Transverse colon (tissue), 4 donors: ENCODE data around the gene MYH11. TPM values are rescaled to one million over a fixed set of nuclear protein-coding genes. Genes with fewer than 3 reads are reported as not detected.

Experiments
- DNase-seq: peaks from one replicate; pipeline ENCODE4 v3.0.0-alpha.2; 2019
- H3K27ac ChIP-seq, 4 donors: fragments of 200-600 bp; sonication (generic); 2 replicates each; pipeline ENCODE4 v1.5.1; 2016 to 2018; ENCODE audit warnings: inconsistent platforms in 4 of 4
- H3K27me3 ChIP-seq: fragments of 200-600 bp; sonication (generic); 2 replicates; pipeline ENCODE4 v1.5.1; 2017; ENCODE audit warnings: inconsistent platforms
- H3K36me3 ChIP-seq, 4 donors: fragments of 200-600 bp; sonication (generic); 2 replicates each; pipeline ENCODE4 v1.5.1; 2017 to 2019; ENCODE audit warnings: inconsistent platforms in 4 of 4
- H3K4me1 ChIP-seq, 4 donors: fragments of 200-600 bp; sonication (generic); 2 replicates each; pipeline ENCODE4 v1.5.1; 2017 to 2020; ENCODE audit warnings: inconsistent platforms in 4 of 4
- H3K4me3 ChIP-seq, 4 donors: fragments of 200-600 bp; sonication (generic); 1 replicate in 1 of 4; 2 replicates in 3 of 4; pipeline versions ENCODE4 v1.5.1 to v1.6.1; 2017 to 2019; ENCODE audit warnings: inconsistent platforms in 4 of 4
- H3K9me3 ChIP-seq, 2 donors: fragments of 200-600 bp; sonication (generic); 2 replicates each; pipeline ENCODE4 v1.5.1; 2017 to 2019; ENCODE audit warnings: inconsistent platforms in 2 of 2
- EP300 ChIP-seq: sonication (generic); formaldehyde crosslinking; IDR thresholded peaks from one replicate; pipeline ENCODE4 v1.6.1; 2017; ENCODE audit warnings: antibody characterized with exemption, low read depth
- POLR2A ChIP-seq: fragments of 450-650 bp; IDR thresholded peaks from one replicate; pipeline ENCODE4 v1.6.1; 2016; ENCODE audit warnings: antibody characterized with exemption, mild to moderate bottlenecking, moderate library complexity
- POLR2AphosphoS5 ChIP-seq, 3 donors: sonication (generic); formaldehyde crosslinking; IDR thresholded peaks; one replicate each; pipeline ENCODE4 v1.6.1; 2016; ENCODE audit warnings: antibody characterized with exemption in 3 of 3
- WGBS, 2 donors: methylation state at CpG; one replicate each; pipeline ENCODE4 v1.1.5; 2018; ENCODE audit warnings: low coverage in 1 of 2; 5-methylcytosine and 5-hydroxymethylcytosine counted together
- in situ Hi-C, 4 donors: fragments of 200-750 bp; cut with MboI; loops; one replicate each; pipeline versions ENCODE4 v1.15.0 to v1.15.1; 2017; ENCODE audit warnings: low sequenced_read_pairs in 3 of 4, low pct_ligation_motif_present in 1 of 4, low pct_unique_long_range_greater_than_20kb in 1 of 4
- intact Hi-C: fragments of 100-400 bp; cut with DNase I; formaldehyde crosslinking; loops from one replicate; pipeline ENCODE4 v1.15.1; 2023; ENCODE audit warnings: low total_unique reads
- total RNA-seq, 4 donors: library from RNA; depleted of rRNA; stranded (reverse); fragments of >200 nt; gene quantifications; one replicate each; pipeline ENCODE4 v1.1.0, GENCODE V29; 2016
- TF ChIP-seq, protein P1 (sequence below), 5 experiments: fragments of 200-600 bp in 3 of 5; fragments of 450-650 bp in 2 of 5; sonication (generic) in 3 of 5; IDR thresholded peaks; 1 replicate in 2 of 5; 2 replicates in 3 of 5; pipeline ENCODE4 v1.5.1; 2016 to 2017; ENCODE audit warnings: antibody characterized with exemption in 5 of 5, inconsistent platforms in 3 of 5, mild to moderate bottlenecking in 2 of 5, moderate library complexity in 1 of 5

Gene MYH11
- total RNA-seq, 4 donors from 2014 or later: 619 to 1,914 (median 1,058) TPM

DNA sequence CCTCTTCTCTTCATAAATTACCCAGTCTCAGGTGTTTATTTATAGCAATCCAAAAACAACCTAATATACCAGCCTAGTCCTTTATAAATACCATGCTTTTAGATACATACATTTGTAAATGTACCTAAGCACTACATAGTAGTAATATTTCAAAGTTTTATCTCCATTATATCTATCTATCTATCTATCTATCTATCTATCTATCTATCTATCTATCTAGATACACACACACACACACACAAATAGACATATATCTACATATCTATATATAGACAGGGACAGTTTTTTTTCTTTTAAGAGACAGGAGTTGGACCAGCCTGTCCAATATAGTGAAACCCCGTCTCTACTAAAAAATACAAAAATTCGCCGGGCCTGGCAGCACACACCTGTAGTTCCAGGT lies 25.7 kb upstream of the MYH11 start:
- WGBS, 2 donors: 94% methylated on average over 3 of the region's 3 CpGs; no CpG with 5 or more reads in 1 of the 2 donors
- TF ChIP-seq EP300: no peak
- TF ChIP-seq, protein P1, sequence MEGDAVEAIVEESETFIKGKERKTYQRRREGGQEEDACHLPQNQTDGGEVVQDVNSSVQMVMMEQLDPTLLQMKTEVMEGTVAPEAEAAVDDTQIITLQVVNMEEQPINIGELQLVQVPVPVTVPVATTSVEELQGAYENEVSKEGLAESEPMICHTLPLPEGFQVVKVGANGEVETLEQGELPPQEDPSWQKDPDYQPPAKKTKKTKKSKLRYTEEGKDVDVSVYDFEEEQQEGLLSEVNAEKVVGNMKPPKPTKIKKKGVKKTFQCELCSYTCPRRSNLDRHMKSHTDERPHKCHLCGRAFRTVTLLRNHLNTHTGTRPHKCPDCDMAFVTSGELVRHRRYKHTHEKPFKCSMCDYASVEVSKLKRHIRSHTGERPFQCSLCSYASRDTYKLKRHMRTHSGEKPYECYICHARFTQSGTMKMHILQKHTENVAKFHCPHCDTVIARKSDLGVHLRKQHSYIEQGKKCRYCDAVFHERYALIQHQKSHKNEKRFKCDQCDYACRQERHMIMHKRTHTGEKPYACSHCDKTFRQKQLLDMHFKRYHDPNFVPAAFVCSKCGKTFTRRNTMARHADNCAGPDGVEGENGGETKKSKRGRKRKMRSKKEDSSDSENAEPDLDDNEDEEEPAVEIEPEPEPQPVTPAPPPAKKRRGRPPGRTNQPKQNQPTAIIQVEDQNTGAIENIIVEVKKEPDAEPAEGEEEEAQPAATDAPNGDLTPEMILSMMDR (IDR thresholded peaks at IDR 0.05): no peak
- no peak for TF ChIP-seq POLR2A
- no peak for TF ChIP-seq POLR2AphosphoS5 (IDR thresholded peaks at IDR 0.05)
- Histone ChIP-seq H3K4me3 (no peak overlapping the region), H3K27ac (no peak overlapping the region), H3K9me3 (no peaks in the 10 kb centered on the region), H3K27me3 (no peaks in the 10 kb centered on the region), H3K4me1 (peaks cover 6 to 20% (median 8%) of the 10 kb centered on the region in 4 donors), H3K36me3 (peaks cover 0 to 16% (median 2%) of the 10 kb centered on the region in 4 donors)
- intact Hi-C loops (no loop called here), in situ Hi-C loops (loop anchor here in 1 of 4 donors (10.0 kb wide), 1 partner anchor 142 kb away; no protein-coding TSS in a partner anchor)
- no peak for DNase-seq

DNA sequence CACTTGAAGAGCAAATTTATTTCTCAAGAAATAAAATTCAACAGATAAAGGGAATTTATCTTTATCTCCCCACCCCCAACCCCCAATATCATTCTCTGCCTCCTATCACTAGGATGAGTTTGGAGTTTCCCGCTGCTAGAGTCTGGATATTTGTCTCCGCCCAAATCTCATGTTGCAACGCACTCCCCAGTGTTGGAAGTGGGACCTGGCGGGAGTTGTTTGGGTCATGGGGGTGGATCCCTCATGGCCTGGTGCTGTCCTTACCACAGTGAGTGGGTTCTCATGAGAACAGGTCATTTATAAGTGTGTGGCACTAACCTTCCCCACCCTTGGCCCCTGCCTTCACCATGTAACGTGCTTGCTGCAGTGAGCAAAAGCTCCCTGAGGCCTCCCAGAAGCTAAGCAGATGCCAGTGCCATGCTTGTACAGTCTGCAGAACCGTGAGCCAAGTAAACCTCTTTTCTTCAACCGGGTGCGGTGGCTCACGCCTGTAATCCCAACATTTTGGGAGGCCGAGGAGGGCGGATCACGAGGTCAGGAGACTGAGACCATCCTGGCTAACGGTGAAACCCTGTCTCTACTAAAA lies 25.1 kb upstream of the MYH11 start:
- in situ Hi-C loops: loop anchor here in 1 of 4 donors (10.0 kb wide), 1 partner anchor 143 kb away; no protein-coding TSS in a partner anchor
- WGBS, 2 donors: 84 to 95% methylated on average over 6 to 13 of the region's 13 CpGs

DNA sequence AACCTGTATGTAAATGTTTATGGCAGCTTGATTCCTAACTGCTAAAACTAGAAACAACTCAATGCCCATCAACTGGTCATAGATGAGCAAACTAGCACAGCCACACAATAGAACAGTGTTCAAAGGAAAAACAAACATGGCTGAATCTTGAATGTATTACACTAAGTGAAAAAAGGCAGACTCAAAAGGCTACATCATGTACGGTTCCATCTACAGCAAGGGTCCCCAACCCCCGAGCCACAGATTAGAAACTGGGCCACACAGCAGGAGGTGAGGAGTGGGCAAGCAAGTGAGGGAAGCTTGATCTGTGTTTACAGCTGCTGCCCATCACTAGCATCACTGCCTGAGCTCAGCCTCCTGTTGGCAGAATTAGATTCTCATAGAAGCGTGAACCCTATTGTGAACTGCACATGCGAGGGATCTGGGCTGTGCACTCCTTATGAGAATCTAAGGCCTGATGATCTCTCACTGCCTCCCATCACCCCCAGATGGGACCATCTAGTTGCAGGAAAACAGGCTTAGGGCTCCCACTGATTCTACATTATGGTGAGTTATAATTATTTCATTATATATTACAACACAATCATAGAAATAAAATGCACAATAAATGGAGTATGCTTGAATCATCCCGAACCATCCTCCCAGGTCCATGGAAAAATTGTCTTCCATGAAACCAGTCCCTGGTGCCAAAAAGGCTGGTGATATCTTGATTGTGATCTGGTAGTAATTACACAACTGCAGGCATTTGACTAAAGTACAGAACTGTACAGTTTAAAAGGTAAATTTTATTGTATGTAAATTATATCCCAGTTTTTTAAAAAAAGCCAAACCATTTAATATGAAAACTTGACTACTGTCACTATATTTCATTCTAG lies 23.8 kb upstream of the MYH11 start:
- in situ Hi-C loops: loop anchor here in 1 of 4 donors (10.0 kb wide), 1 partner anchor 144 kb away; no protein-coding TSS in a partner anchor
- Histone ChIP-seq H3K36me3 (peaks cover 0 to 16% (median 2%) of the 10 kb centered on the region in 4 donors), H3K27me3 (no peaks in the 10 kb centered on the region), H3K27ac (peak overlapping the region in 1 of 4 donors; percentile 46), H3K4me1 (peaks cover 0 to 3% (median 0%) of the 10 kb centered on the region in 4 donors), H3K9me3 (no peaks in the 10 kb centered on the region), H3K4me3 (no peak overlapping the region)
- TF ChIP-seq, protein P1 (IDR thresholded peaks at IDR 0.05): no peak
- no peak for TF ChIP-seq POLR2AphosphoS5 (IDR thresholded peaks at IDR 0.05)
- TF ChIP-seq EP300: no peak
- TF ChIP-seq POLR2A: no peak
- intact Hi-C loops: no loop called here
- DNase-seq: no peak
- WGBS, 2 donors: 70 to 83% methylated on average over 2 to 5 of the region's 5 CpGs

More for the DNA sequence above, 25.1 kb upstream of the MYH11 start:
- intact Hi-C loops: no loop called here
- Histone ChIP-seq H3K27ac (no peak overlapping the region), H3K9me3 (no peaks in the 10 kb centered on the region), H3K36me3 (peaks cover 0 to 16% (median 2%) of the 10 kb centered on the region in 4 donors), H3K27me3 (no peaks in the 10 kb centered on the region), H3K4me1 (peaks cover 0 to 13% (median 2%) of the 10 kb centered on the region in 4 donors), H3K4me3 (no peak overlapping the region)
- TF ChIP-seq POLR2AphosphoS5 (IDR thresholded peaks at IDR 0.05) (no peak), EP300 (no peak), POLR2A (no peak)
- TF ChIP-seq, protein P1 (IDR thresholded peaks at IDR 0.05): no peak
- DNase-seq: no peak

DNA sequence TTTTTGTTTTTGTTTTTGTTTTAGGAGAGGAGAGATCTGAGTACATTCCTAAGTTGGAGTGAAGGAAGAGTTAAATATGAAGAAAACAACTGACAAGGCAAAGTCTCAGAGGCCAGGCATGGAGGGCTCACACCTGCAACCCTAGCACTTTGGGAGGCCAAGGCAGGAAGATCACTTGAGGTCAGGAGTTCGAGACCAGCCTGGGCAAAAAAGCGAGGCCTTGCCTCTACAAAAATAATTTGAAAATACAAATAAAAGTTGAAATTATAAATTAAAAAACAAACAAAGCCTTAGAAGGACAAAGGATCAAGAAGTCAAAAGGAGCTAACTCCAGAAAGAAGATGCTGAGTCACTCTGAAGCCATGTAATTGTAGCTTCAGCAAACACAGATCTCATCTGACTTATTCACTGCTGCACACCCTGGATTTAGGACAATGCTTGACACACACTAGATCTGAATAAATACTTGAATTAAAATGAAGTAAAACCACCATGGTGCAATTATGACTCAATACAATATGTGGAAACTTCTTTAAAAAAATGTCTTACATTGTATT lies 22.5 kb upstream of the MYH11 start:
- H3K4me1 ChIP-seq: peaks cover 0 to 12% (median 2%) of the 10 kb centered on the region in 4 donors
- TF ChIP-seq POLR2A (no peak), EP300 (no peak), POLR2AphosphoS5 (IDR thresholded peaks at IDR 0.05) (no peak)
- TF ChIP-seq, protein P1 (IDR thresholded peaks at IDR 0.05): no peak
- H3K27ac ChIP-seq: peak overlapping the region in 2 of 4 donors; percentile 32 to 46
- DNase-seq: no peak
- no peaks in the 10 kb centered on the region for H3K9me3 ChIP-seq
- peaks cover 0 to 16% (median 2%) of the 10 kb centered on the region in 4 donors for H3K36me3 ChIP-seq
- intact Hi-C loops (no loop called here), in situ Hi-C loops (loop anchor here in 2 of 4 donors (10.0 kb wide), 1 partner anchor 245 kb away; no protein-coding TSS in a partner anchor)
- H3K4me3 ChIP-seq: no peak overlapping the region
- 66 to 85% methylated on average over 2 of the region's 2 CpGs for WGBS, 2 donors
- no peaks in the 10 kb centered on the region for H3K27me3 ChIP-seq
